Measurements from ENCODE around the gene DTNB.

The DTNB gene

GRCh38 chr2:25374411-25374810, 299.0 kb downstream of the DTNB start:
- Mint-ChIP-seq H3K27ac (no peak overlapping the region), H3K27me3 (no peaks in the 10 kb centered on the region), H3K4me3 (no peak overlapping the region), H3K9me3 (no peaks in the 10 kb centered on the region), H3K4me1 (peaks cover 32% of the 10 kb centered on the region), H3K36me3 (ENCODE audit: low read depth) (peaks cover 4% of the 10 kb centered on the region)
- no peak for DNase-seq
- no peak for ATAC-seq

GRCh38 chr2:25373269-25373981, 300.0 kb downstream of the DTNB start:
- Mint-ChIP-seq H3K4me1 (peaks cover 22% of the 10 kb centered on the region), H3K36me3 (ENCODE audit: low read depth) (peaks cover 2% of the 10 kb centered on the region), H3K27me3 (no peaks in the 10 kb centered on the region), H3K9me3 (no peaks in the 10 kb centered on the region), H3K4me3 (no peak overlapping the region), H3K27ac (no peak overlapping the region)
- ATAC-seq (no peak), DNase-seq (no peak)

- Mint-ChIP-seq H3K36me3 (ENCODE audit: low read depth) (peaks cover 2% of the 10 kb centered on the region), H3K4me1 (peaks cover 17% of the 10 kb centered on the region), H3K9me3 (no peaks in the 10 kb centered on the region), H3K27me3 (no peaks in the 10 kb centered on the region), H3K4me3 (no peak overlapping the region), H3K27ac (no peak overlapping the region)
- ATAC-seq, result no peak
- no peak for DNase-seq
These were observed 300.7 kb downstream of the DTNB start for GRCh38 chr2:25372405-25373268.

- Mint-ChIP-seq H3K4me3 (no peak overlapping the region), H3K4me1 (peaks cover 8% of the 10 kb centered on the region), H3K27ac (no peak overlapping the region), H3K36me3 (ENCODE audit: low read depth) (no peaks in the 10 kb centered on the region), H3K9me3 (no peaks in the 10 kb centered on the region), H3K27me3 (no peaks in the 10 kb centered on the region)
- ATAC-seq (no peak), DNase-seq (no peak)
These were observed 301.8 kb downstream of the DTNB start for GRCh38 chr2:25371253-25372241.

GRCh38 chr2:25369876-25370275, 303.5 kb downstream of the DTNB start:
- no peaks in the 10 kb centered on the region for H3K9me3 Mint-ChIP-seq
- no peaks in the 10 kb centered on the region for H3K27me3 Mint-ChIP-seq
- ATAC-seq, result no peak
- no peaks in the 10 kb centered on the region for H3K4me1 Mint-ChIP-seq
- H3K4me3 Mint-ChIP-seq, result no peak overlapping the region
- no peak for DNase-seq
- H3K36me3 Mint-ChIP-seq (ENCODE audit: low read depth), result no peaks in the 10 kb centered on the region
- no peak overlapping the region for H3K27ac Mint-ChIP-seq

- no peak for DNase-seq
- no peak overlapping the region for H3K27ac Mint-ChIP-seq
- H3K4me3 Mint-ChIP-seq, result no peak overlapping the region
- H3K4me1 Mint-ChIP-seq, result peaks cover under 1% of the 10 kb centered on the region
- no peak for ATAC-seq
- no peaks in the 10 kb centered on the region for H3K27me3 Mint-ChIP-seq
- H3K9me3 Mint-ChIP-seq, result no peaks in the 10 kb centered on the region
- H3K36me3 Mint-ChIP-seq (ENCODE audit: low read depth), result no peaks in the 10 kb centered on the region
These were observed 303.9 kb downstream of the DTNB start for GRCh38 chr2:25369439-25369838.

- ATAC-seq (no peak), DNase-seq (no peak)
- H3K4me3 Mint-ChIP-seq, result no peak overlapping the region
- peaks cover 7% of the 10 kb centered on the region for H3K4me1 Mint-ChIP-seq
- H3K9me3 Mint-ChIP-seq, result no peaks in the 10 kb centered on the region
- H3K27ac Mint-ChIP-seq, result no peak overlapping the region
- H3K27me3 Mint-ChIP-seq, result no peaks in the 10 kb centered on the region
- no peaks in the 10 kb centered on the region for H3K36me3 Mint-ChIP-seq (ENCODE audit: low read depth)
These were observed 304.7 kb downstream of the DTNB start for GRCh38 chr2:25368660-25369059.

- H3K4me3 Mint-ChIP-seq, result no peak overlapping the region
- peaks cover 18% of the 10 kb centered on the region for H3K4me1 Mint-ChIP-seq
- no peak overlapping the region for H3K27ac Mint-ChIP-seq
- no peaks in the 10 kb centered on the region for H3K36me3 Mint-ChIP-seq (ENCODE audit: low read depth)
- H3K27me3 Mint-ChIP-seq, result no peaks in the 10 kb centered on the region
- H3K9me3 Mint-ChIP-seq, result no peaks in the 10 kb centered on the region
- no peak for DNase-seq
- no peak for ATAC-seq
These were observed 306.1 kb downstream of the DTNB start for GRCh38 chr2:25367296-25367695.

GRCh38 chr2:25366629-25367028, 306.7 kb downstream of the DTNB start:
- no peak overlapping the region for H3K4me3 Mint-ChIP-seq
- no peaks in the 10 kb centered on the region for H3K36me3 Mint-ChIP-seq (ENCODE audit: low read depth)
- no peaks in the 10 kb centered on the region for H3K27me3 Mint-ChIP-seq
- peaks cover 24% of the 10 kb centered on the region for H3K4me1 Mint-ChIP-seq
- ATAC-seq (no peak), DNase-seq (no peak)
- H3K27ac Mint-ChIP-seq, result no peak overlapping the region
- no peaks in the 10 kb centered on the region for H3K9me3 Mint-ChIP-seq

- Mint-ChIP-seq H3K36me3 (ENCODE audit: low read depth) (no peaks in the 10 kb centered on the region), H3K9me3 (no peaks in the 10 kb centered on the region), H3K4me3 (no peak overlapping the region), H3K27me3 (no peaks in the 10 kb centered on the region), H3K27ac (no peak overlapping the region), H3K4me1 (peaks cover 25% of the 10 kb centered on the region)
- no peak for ATAC-seq
- DNase-seq, result no peak
These were observed 308.1 kb downstream of the DTNB start for GRCh38 chr2:25365241-25365640.

- no peaks in the 10 kb centered on the region for H3K36me3 Mint-ChIP-seq (ENCODE audit: low read depth)
- H3K9me3 Mint-ChIP-seq, result no peaks in the 10 kb centered on the region
- ATAC-seq, result no peak
- H3K27me3 Mint-ChIP-seq, result no peaks in the 10 kb centered on the region
- H3K4me1 Mint-ChIP-seq, result peaks cover 25% of the 10 kb centered on the region
- DNase-seq, result no peak
- peak overlapping the region; percentile 45 for H3K4me3 Mint-ChIP-seq
- peak overlapping the region; percentile 49 for H3K27ac Mint-ChIP-seq
These were observed 309.6 kb downstream of the DTNB start for GRCh38 chr2:25363733-25364132.

GRCh38 chr2:25362434-25363145, 310.8 kb downstream of the DTNB start:
- Mint-ChIP-seq H3K36me3 (ENCODE audit: low read depth) (no peaks in the 10 kb centered on the region), H3K27ac (peak overlapping the region; percentile 98), H3K27me3 (no peaks in the 10 kb centered on the region), H3K9me3 (no peaks in the 10 kb centered on the region), H3K4me3 (peak overlapping the region; percentile 92), H3K4me1 (peaks cover 25% of the 10 kb centered on the region)
- peak; percentile 73 for DNase-seq
- peak; percentile 73 for ATAC-seq

- Mint-ChIP-seq H3K4me1 (peaks cover 25% of the 10 kb centered on the region), H3K27ac (peak overlapping the region; percentile 98), H3K36me3 (ENCODE audit: low read depth) (no peaks in the 10 kb centered on the region), H3K9me3 (no peaks in the 10 kb centered on the region), H3K27me3 (no peaks in the 10 kb centered on the region), H3K4me3 (peak overlapping the region; percentile 92)
- ATAC-seq, result peak; percentile 97
- DNase-seq, result peak; percentile 96
These were observed 311.3 kb downstream of the DTNB start for GRCh38 chr2:25362049-25362433.

Data from activated naive CD8-positive, alpha-beta T cell treated with anti-CD3 and anti-CD28 coated beads, Interleukin-2, amount 50 U/mL, for 24 hours (primary cell).